NCI-H2196 (cell line): ENCODE measurements around the gene CPED1.

Experiments
- DNase-seq: peaks from one replicate; lab custom pipeline; 2025; ENCODE audit not compliant: unreplicated experiment; lab: John Stamatoyannopoulos, UW

Gene CPED1

DNA sequence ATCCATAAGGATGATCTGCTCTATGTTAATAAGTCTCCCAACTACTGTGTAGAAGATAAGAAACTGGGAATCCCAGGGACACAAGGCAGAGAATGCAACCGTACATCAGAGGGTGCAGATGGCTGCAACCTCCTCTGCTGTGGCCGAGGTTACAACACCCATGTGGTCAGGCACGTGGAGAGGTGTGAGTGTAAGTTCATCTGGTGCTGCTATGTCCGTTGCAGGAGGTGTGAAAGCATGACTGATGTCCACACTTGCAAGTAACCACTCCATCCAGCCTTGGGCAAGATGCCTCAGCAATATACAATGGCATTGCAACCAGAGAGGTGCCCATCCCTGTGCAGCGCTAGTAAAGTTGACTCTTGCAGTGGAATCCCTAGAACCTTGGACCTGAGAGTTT is 350.6 kb downstream of the CPED1 start:
- no peak for DNase-seq

DNA sequence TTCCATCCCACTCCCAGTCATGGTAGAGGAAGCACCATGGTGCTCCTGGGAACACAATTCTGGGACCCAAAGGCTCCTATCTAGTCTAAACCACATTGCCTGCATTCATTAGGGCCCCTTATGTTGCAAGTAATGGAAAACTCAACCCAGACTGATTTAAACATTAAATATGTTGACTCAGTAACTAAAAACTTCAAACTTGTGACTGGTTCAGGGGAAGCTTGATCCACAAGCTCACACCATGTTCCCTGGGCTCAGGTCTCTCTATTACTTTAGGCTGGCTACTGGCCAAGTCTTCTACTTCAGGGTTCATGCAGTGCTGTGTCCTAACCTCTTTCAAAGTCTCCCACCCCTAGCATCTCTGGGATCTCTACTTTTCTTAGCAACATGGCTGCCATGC is 353.4 kb downstream of the CPED1 start:
- no peak for DNase-seq

DNA sequence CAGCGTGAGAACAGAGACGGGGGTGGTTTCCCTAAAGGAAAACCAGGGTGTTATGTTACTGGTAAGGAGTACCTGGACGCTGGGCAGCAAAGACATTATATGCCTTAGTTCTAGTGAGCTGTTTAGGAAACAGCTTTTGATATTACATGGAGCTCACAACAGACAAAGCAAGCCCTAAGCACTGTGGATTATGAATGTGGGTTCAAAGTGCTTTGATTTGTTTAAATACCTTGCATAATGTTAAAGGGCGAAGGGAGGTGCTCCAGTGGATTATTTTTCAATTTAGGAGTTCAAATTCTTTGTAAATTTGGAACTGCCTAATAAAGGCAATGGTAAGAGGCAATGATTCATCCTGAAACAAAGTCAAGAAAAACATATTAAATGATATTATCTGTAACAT is 354.1 kb downstream of the CPED1 start:
- no peak for DNase-seq

DNA sequence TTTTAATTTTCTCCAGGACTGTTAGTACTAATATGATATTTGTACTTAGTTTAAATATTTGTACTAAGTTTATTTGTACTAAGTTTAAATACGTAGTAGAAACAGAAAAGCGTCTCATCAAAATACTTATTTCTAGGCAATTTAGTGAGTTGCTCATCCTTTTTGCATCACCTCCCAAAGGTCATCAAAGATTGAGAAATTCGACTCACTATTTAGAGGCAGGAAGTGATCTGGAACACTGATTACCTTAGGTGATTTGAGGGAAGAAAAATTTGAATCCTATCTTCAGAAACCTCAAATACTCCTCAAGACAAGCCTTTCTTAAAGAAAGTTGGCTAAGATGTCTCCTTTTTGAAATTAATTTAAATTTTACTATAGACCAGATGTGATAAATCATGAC is 354.8 kb downstream of the CPED1 start:
- no peak for DNase-seq

DNA sequence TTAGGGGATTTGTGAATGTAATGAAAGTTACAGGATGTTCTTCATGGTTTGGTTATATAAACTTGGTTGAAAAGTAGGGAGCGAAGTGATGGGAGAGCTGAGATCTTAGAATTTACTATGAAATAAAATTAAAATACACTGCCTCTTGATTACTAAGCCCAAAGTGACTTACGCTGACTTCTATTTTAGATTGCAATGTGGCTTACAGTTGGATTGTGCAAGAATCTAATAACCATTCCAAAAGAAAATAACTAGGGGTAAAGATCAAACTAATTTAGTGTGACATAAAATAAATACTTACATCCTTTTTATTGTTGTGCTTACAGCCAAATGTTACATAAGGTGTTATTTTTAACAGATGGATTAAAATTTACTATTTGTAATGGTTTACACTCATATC is 355.6 kb downstream of the CPED1 start:
- DNase-seq, result no peak

DNA sequence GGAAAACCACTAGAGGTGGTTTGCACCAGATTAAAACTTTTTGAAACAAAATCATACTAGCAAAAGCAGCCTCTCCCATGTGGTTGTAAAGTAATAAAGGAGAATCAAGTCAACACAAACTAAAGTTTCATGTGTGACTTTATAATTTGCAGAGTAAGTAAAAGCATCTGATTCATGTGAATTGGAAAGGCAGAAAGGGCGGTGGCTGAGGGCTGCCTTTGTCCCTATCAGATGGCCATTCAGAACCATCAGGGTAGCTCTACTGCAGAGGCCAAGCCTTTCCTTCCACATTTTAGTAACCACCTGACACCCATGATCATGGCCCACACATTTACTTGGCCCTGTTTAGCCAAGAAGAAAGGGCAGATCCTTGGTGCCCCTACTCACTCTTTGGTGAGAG is 356.0 kb downstream of the CPED1 start:
- DNase-seq, result no peak
